Prostate gland (tissue), 1 donor: ENCODE measurements around the gene ZNF730.

Experiments used
- POLR2A ChIP-seq: fragments of 450-650 bp; IDR thresholded peaks from one replicate; pipeline ENCODE4 v1.6.1; 2016; ENCODE audit warnings: antibody characterized with exemption, mild to moderate bottlenecking
- POLR2AphosphoS5 ChIP-seq: sonication (generic); formaldehyde crosslinking; IDR thresholded peaks from one replicate; pipeline ENCODE4 v1.6.1; 2017; ENCODE audit warnings: antibody characterized with exemption

- no peak for TF ChIP-seq POLR2A
- TF ChIP-seq POLR2AphosphoS5 = no peak
Measured at GRCh38 chr19:23118400-23118799, 1.6 kb downstream of the ZNF730 start.
